Measurements from ENCODE around the gene SCN8A. TPM values are rescaled to one million over a fixed set of nuclear protein-coding genes. Genes with fewer than 3 reads are reported as not detected.

The SCN8A gene
- total RNA-seq, 1 donor: 33.7 TPM

- DNase-seq (ENCODE audit: low read depth): peak; percentile 56
- no peak for TF ChIP-seq CTCF (IDR thresholded peaks at IDR 0.05; ENCODE audit: insufficient read depth, low read depth, low read length)
- H3K4me3 ChIP-seq (ENCODE audit: low read depth, low read length): no peak overlapping the region
These were observed 96.6 kb downstream of the SCN8A start for GRCh38 chr12:51687614-51688013.

DNA sequence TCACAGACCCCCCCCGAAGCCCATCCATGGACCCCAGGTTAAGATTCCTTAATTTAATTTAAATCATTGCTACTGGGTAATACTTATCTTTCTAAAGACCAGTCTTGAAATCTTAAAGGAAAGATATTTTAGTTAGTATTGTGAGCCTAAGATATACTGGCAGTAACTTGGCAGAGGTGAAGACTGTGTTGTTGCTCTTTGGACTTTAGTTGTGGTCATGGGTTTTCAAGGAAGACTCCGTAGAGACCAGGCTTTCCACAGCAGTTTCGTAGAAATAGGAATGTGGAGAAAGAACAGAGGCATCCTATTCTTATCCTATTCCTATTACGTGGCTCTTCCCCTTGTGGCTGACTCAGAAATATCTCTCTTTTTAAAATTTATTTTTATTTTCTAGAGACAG lies 99.0 kb downstream of the SCN8A start:
- no peak for DNase-seq (ENCODE audit: low read depth)
- H3K4me3 ChIP-seq (ENCODE audit: low read depth, low read length): no peak overlapping the region
- no peak for TF ChIP-seq CTCF (IDR thresholded peaks at IDR 0.05; ENCODE audit: insufficient read depth, low read depth, low read length)

DNA sequence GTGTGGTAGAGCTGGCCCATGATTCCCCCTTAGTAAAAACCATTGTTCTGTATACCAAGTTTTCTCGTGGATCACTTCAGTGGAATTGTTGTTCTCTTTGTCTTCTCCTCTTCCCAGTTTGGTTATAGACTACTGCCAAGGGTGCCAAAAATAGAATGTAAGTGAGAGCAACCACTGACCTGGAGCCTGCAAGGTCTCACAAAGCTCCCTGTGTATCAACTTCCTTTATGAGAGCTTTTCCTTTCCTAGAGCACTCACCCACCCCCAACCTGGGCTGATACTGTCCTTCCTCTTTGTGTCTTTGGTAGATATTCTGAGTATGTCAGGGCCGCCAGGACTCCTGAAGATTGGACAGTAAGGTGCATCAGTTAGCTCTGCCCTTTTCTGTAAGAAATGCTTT lies 101.0 kb downstream of the SCN8A start:
- no peak for DNase-seq (ENCODE audit: low read depth)
- TF ChIP-seq CTCF (IDR thresholded peaks at IDR 0.05; ENCODE audit: insufficient read depth, low read depth, low read length): no peak
- no peak overlapping the region for H3K4me3 ChIP-seq (ENCODE audit: low read depth, low read length)

- H3K4me3 ChIP-seq (ENCODE audit: low read depth, low read length): no peak overlapping the region
- no peak for DNase-seq (ENCODE audit: low read depth)
- TF ChIP-seq CTCF (IDR thresholded peaks at IDR 0.05; ENCODE audit: insufficient read depth, low read depth, low read length): no peak
These were observed 102.5 kb downstream of the SCN8A start for GRCh38 chr12:51693569-51693968.

- no peak for TF ChIP-seq CTCF (IDR thresholded peaks at IDR 0.05; ENCODE audit: insufficient read depth, low read depth, low read length)
- no peak for DNase-seq (ENCODE audit: low read depth)
These were observed 103.1 kb downstream of the SCN8A start for GRCh38 chr12:51694146-51694545.

GRCh38 chr12:51695241-51696010 lies 104.4 kb downstream of the SCN8A start:
- H3K4me3 ChIP-seq (ENCODE audit: low read depth, low read length): no peak overlapping the region
- DNase-seq (ENCODE audit: low read depth): peak; percentile 26
- TF ChIP-seq CTCF (IDR thresholded peaks at IDR 0.05; ENCODE audit: insufficient read depth, low read depth, low read length): no peak

More at GRCh38 chr12:51694146-51694545, 103.1 kb downstream of the SCN8A start:
- H3K4me3 ChIP-seq (ENCODE audit: low read depth, low read length): no peak overlapping the region

GRCh38 chr12:51699219-51699618 lies 108.2 kb downstream of the SCN8A start:
- DNase-seq (ENCODE audit: low read depth): no peak
- TF ChIP-seq CTCF (IDR thresholded peaks at IDR 0.05; ENCODE audit: insufficient read depth, low read depth, low read length): no peak
- H3K4me3 ChIP-seq (ENCODE audit: low read depth, low read length): no peak overlapping the region

Measured in fibroblast of villous mesenchyme (primary cell).